Measurements from ENCODE around the gene CD8B.
"Not testable (repeated sequence)": the region's sequence is repeated elsewhere in the genome, so short reads cannot be mapped to it uniquely, and the experiment has no call there.

CD8B gene

GRCh38 chr2:86861628-86862379 is at the start of gene CD8B:
CD8B (minus strand) TSS chr2:86861886; CDS start chr2:86861865, 21 bp downstream.
- peak within 1 kb of the TSS; percentile 41 for H3K27ac ChIP-seq

- H3K27ac ChIP-seq: not testable (repeated sequence)
Measured at GRCh38 chr2:86905868-86906267, 44.2 kb upstream of the CD8B start.

- not testable (repeated sequence) for H3K27ac ChIP-seq
Measured at GRCh38 chr2:86900687-86901086, 39.0 kb upstream of the CD8B start.

- not testable (repeated sequence) for H3K27ac ChIP-seq
Measured at GRCh38 chr2:86886026-86886425, 24.3 kb upstream of the CD8B start.

- H3K27ac ChIP-seq: not testable (repeated sequence)
Measured at GRCh38 chr2:86882865-86883264, 21.2 kb upstream of the CD8B start.

- H3K27ac ChIP-seq: not testable (repeated sequence)
Measured at GRCh38 chr2:86882118-86882665, 20.5 kb upstream of the CD8B start.

GRCh38 chr2:86878986-86879385 is 17.3 kb upstream of the CD8B start:
- H3K27ac ChIP-seq: not testable (repeated sequence)

GRCh38 chr2:86870941-86871340 is 9.3 kb upstream of the CD8B start:
- not testable (repeated sequence) for H3K27ac ChIP-seq

- not testable (repeated sequence) for H3K27ac ChIP-seq
Measured at GRCh38 chr2:86868895-86869468, 7.3 kb upstream of the CD8B start.

GRCh38 chr2:86862380-86862703 is 656 bp upstream of the CD8B start:
- H3K27ac ChIP-seq: not testable (repeated sequence)

- H3K27ac ChIP-seq: peak overlapping the region; percentile 41
Measured at GRCh38 chr2:86861175-86861574, 511 bp downstream of the CD8B start.

- not testable (repeated sequence) for H3K27ac ChIP-seq
Measured at GRCh38 chr2:86860573-86860972, 1.1 kb downstream of the CD8B start.

GRCh38 chr2:86857688-86858087 is 4.0 kb downstream of the CD8B start:
- not testable (repeated sequence) for H3K27ac ChIP-seq

- H3K27ac ChIP-seq: not testable (repeated sequence)
Measured at GRCh38 chr2:86856498-86856897, 5.2 kb downstream of the CD8B start.

- not testable (repeated sequence) for H3K27ac ChIP-seq
Measured at GRCh38 chr2:86855981-86856380, 5.7 kb downstream of the CD8B start.

- H3K27ac ChIP-seq: not testable (repeated sequence)
Measured at GRCh38 chr2:86851581-86851980, 10.1 kb downstream of the CD8B start.

- not testable (repeated sequence) for H3K27ac ChIP-seq
Measured at GRCh38 chr2:86842607-86843234, 19.0 kb downstream of the CD8B start.

- not testable (repeated sequence) for H3K27ac ChIP-seq
Measured at GRCh38 chr2:86841330-86841729, 20.4 kb downstream of the CD8B start.

- not testable (repeated sequence) for H3K27ac ChIP-seq
Measured at GRCh38 chr2:86839871-86840548, 21.7 kb downstream of the CD8B start.

- not testable (repeated sequence) for H3K27ac ChIP-seq
Measured at GRCh38 chr2:86839455-86839854, 22.2 kb downstream of the CD8B start.

- not testable (repeated sequence) for H3K27ac ChIP-seq
Measured at GRCh38 chr2:86837714-86838113, 24.0 kb downstream of the CD8B start.

- H3K27ac ChIP-seq: not testable (repeated sequence)
Measured at GRCh38 chr2:86836915-86837695, 24.6 kb downstream of the CD8B start.

Measured in VCaP (cell line).